ENCODE data around the gene PSD4. TPM values are rescaled to one million over a fixed set of nuclear protein-coding genes. Genes with fewer than 3 reads are reported as not detected.
"Not testable (repeated sequence)": the region's sequence is repeated elsewhere in the genome, so short reads cannot be mapped to it uniquely, and the experiment has no call there.

The PSD4 gene
- total and polyA plus RNA-seq, 10 of the 15 experiments (the other 5 are each of a cell fraction or from before 2014, with no cell fraction given) = 0.68 to 114 (median 35.1) TPM

- H3K36me3 ChIP-seq (ENCODE audit: control insufficient read depth in 2 of 2, insufficient read depth in 2 of 2, low read length in 1 of 2); in situ Hi-C loops (cut with MboI); H4K20me1 ChIP-seq (ENCODE audit: control insufficient read depth, insufficient read depth); H3K4me2 ChIP-seq (ENCODE audit: control insufficient read depth, insufficient read depth); H3K27me3 ChIP-seq (replicated peaks in 1 of 2; ENCODE audit: control insufficient read depth in 2 of 2, insufficient read depth in 2 of 2, low read length in 1 of 2); H3K9me3 ChIP-seq (replicated peaks; ENCODE audit: control insufficient read depth, insufficient read depth, low read length); intact Hi-C loops (cut with micrococcal nuclease; ENCODE audit: unreplicated experiment); H3K4me1 ChIP-seq (ENCODE audit: control insufficient read depth, insufficient read depth, low read length): not testable (repeated sequence)
- Histone ChIP-seq H3K79me2 (ENCODE audit: control insufficient read depth, insufficient read depth, low read length) (peaks cover 15% of the 10 kb centered on the region), H3K27ac (ENCODE audit: control insufficient read depth, insufficient read depth) (peak overlapping the region; percentile 49), H3K9ac (ENCODE audit: control insufficient read depth, insufficient read depth, low read length) (peak overlapping the region; percentile 71), H3K4me3 (peak overlapping the region; percentile 73), H2AFZ (ENCODE audit: control insufficient read depth, low read depth, low read length) (peak overlapping the region; percentile 64)
- 72% methylated on average over 25 of the region's 74 CpGs for WGBS (ENCODE audit: insufficient coverage, insufficient replicate concordance, low lambda C conversion rate, missing lambda C conversion rate)
- FAIRE-seq (peak; percentile 27), DNase-seq (ENCODE audit: low read depth, low spot score) (peak; percentile 43), ATAC-seq (peak; percentile 95)
- ChIA-PET RAD21 (ENCODE audit: unreplicated experiment) (interaction anchor here (0.8 to 2.0 kb wide), 7 partner anchors 12 to 97 kb away, joined by 3 to 9 read pairs (median 5); partner anchors contain the start of gene PSD4), CTCF (interaction anchor here (1.5 to 1.9 kb wide), 4 partner anchors 14 to 97 kb away, joined by 6 to 14 read pairs (median 8); no protein-coding TSS in a partner anchor), SMC1A (ENCODE audit: uncharacterized antibody, unreplicated experiment) (interaction anchor here (0.8 to 2.4 kb wide), 5 partner anchors 14 to 62 kb away, joined by 4 to 6 read pairs (median 4); partner anchors contain the start of gene PSD4), POLR2A (interaction anchor here (0.5 to 2.6 kb wide), 4 partner anchors 10 to 629 kb away, joined by 3 to 10 read pairs (median 4); partner anchors contain the start of gene PSD4)
- TSS peak; percentile 85 for BruUV-seq (replicated peaks)
- TF ChIP-seq NKRF (conservative IDR thresholded peaks at IDR 0.05) (peak; percentile 50; the same call in 1 of the 2 replicates), SIN3A (IDR thresholded peaks at IDR 0.05; ENCODE audit: low read depth, low read length) (peak; percentile 72; the same call in 1 of the 2 replicates), ATF7 (IDR thresholded peaks at IDR 0.05; ENCODE audit: low read depth) (peak; percentile 44; the same call in 1 of the 2 replicates), FOXK2 (IDR thresholded peaks at IDR 0.05) (peak; percentile 77), ZNF687 (IDR thresholded peaks at IDR 0.05) (0 out of 2 replicates have a peak, but pooled peaks have one; percentile 20), IKZF2 (IDR thresholded peaks at IDR 0.05) (peak in 1 of 2 experiments; percentile 24; a peak in 2 of 4 replicates), IKZF1 (conservative IDR thresholded peaks at IDR 0.05) (0 out of 2 replicates have a peak, but pooled peaks have one; percentile 32), POLR2AphosphoS5 (IDR thresholded peaks at IDR 0.05; ENCODE audit: low read length) (peak; percentile 84), CHD2 (IDR thresholded peaks at IDR 0.05; ENCODE audit: borderline replicate concordance, low read depth, low read length) (peak; percentile 11; the same call in 1 of the 2 replicates), HDGF (IDR thresholded peaks at IDR 0.05) (peak; percentile 78), NBN (IDR thresholded peaks at IDR 0.05) (0 out of 2 replicates have a peak, but pooled peaks have one; percentile 35), YY1 (IDR thresholded peaks at IDR 0.05; ENCODE audit: low read depth, low read length) (peak; percentile 62), TAF1 (IDR thresholded peaks at IDR 0.05; ENCODE audit: borderline replicate concordance, low read depth, low read length) (peak; percentile 70; the same call in 1 of the 2 replicates), RELB (IDR thresholded peaks at IDR 0.05; ENCODE audit: low read depth) (peak; percentile 82), CBFB (IDR thresholded peaks at IDR 0.05; ENCODE audit: low read depth) (0 out of 2 replicates have a peak, but pooled peaks have one; percentile 36)
Observed at GRCh38 chr2:113235347-113236226, 61.8 kb downstream of the PSD4 start.

Data from GM12878 (cell line).